Measurements from ENCODE around the gene KMT2B.

The KMT2B gene

DNA sequence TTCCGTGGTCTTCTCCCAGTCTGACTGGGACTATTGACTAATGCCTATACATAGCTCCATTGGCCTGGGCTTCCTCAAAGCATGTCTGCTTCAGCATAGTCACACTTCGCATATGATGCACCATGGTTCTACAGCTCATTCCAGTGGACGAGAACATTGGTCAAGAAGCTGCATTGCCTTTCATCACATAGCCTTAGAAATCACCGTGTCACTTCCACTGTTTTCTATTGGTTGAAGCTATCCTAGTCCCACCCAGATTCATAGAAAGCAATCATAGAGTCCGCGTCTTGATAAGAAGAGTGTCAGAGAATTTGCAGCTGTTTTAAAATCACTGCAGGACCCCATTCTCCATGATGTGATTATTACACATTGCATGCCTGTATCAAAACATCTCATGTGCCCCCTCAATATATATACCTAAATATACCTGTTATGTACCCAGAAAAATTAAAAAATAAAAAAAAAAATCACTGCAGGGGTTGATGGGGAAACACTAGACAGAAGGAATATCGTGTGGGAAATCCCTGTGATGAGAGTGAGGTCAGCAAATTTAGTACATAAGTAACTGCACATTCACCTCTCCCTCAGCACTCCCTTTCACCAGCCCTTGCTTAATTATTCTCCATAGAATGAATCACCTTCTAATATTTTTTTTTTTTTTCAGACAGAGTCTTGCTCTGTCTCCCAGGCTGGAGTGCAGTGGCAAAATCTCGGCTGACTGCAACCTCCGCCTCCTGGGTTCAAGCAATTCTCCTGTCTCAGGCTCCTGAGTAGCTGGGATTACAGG is 55.4 kb downstream of the KMT2B start:
- no peak overlapping the region for H3K27ac ChIP-seq (ENCODE audit: low read length)
- H2AFZ ChIP-seq (ENCODE audit: low read length): no peak overlapping the region
- H3K27me3 ChIP-seq (replicated peaks; ENCODE audit: insufficient read depth, low read length): no peaks in the 10 kb centered on the region
- H3K36me3 ChIP-seq (replicated peaks; ENCODE audit: insufficient read depth, low read length): no peaks in the 10 kb centered on the region
- H3K4me2 ChIP-seq (ENCODE audit: low read depth, low read length): no peak overlapping the region
- peaks cover 13% of the 10 kb centered on the region for H3K79me2 ChIP-seq (ENCODE audit: low read length)
- peaks cover 12% of the 10 kb centered on the region for H3K4me1 ChIP-seq (ENCODE audit: low read length)
- no peaks in the 10 kb centered on the region for H3F3A ChIP-seq (ENCODE audit: insufficient read depth, low read length)
- no peak overlapping the region for H3K4me3 ChIP-seq (ENCODE audit: low read length)
- H3K9me3 ChIP-seq (replicated peaks; ENCODE audit: insufficient read depth, low read length): no peaks in the 10 kb centered on the region
- no peak overlapping the region for H3K9ac ChIP-seq (ENCODE audit: low read length)
- no peaks in the 10 kb centered on the region for H4K20me1 ChIP-seq (ENCODE audit: insufficient read depth, low read length)
- no peaks in the 10 kb centered on the region for H3K9me2 ChIP-seq (replicated peaks; ENCODE audit: insufficient read depth, low read length)
- DNase-seq: no peak
- TF ChIP-seq EZH2phosphoT487 (IDR thresholded peaks at IDR 0.05; ENCODE audit: low read length) (no peak), EZH2 (optimal IDR thresholded peaks at IDR 0.05; ENCODE audit: low read depth, low read length) (no peak)
- TF ChIP-seq, protein P1, sequence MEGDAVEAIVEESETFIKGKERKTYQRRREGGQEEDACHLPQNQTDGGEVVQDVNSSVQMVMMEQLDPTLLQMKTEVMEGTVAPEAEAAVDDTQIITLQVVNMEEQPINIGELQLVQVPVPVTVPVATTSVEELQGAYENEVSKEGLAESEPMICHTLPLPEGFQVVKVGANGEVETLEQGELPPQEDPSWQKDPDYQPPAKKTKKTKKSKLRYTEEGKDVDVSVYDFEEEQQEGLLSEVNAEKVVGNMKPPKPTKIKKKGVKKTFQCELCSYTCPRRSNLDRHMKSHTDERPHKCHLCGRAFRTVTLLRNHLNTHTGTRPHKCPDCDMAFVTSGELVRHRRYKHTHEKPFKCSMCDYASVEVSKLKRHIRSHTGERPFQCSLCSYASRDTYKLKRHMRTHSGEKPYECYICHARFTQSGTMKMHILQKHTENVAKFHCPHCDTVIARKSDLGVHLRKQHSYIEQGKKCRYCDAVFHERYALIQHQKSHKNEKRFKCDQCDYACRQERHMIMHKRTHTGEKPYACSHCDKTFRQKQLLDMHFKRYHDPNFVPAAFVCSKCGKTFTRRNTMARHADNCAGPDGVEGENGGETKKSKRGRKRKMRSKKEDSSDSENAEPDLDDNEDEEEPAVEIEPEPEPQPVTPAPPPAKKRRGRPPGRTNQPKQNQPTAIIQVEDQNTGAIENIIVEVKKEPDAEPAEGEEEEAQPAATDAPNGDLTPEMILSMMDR (IDR thresholded peaks at IDR 0.05; ENCODE audit: low read length): no peak

DNA sequence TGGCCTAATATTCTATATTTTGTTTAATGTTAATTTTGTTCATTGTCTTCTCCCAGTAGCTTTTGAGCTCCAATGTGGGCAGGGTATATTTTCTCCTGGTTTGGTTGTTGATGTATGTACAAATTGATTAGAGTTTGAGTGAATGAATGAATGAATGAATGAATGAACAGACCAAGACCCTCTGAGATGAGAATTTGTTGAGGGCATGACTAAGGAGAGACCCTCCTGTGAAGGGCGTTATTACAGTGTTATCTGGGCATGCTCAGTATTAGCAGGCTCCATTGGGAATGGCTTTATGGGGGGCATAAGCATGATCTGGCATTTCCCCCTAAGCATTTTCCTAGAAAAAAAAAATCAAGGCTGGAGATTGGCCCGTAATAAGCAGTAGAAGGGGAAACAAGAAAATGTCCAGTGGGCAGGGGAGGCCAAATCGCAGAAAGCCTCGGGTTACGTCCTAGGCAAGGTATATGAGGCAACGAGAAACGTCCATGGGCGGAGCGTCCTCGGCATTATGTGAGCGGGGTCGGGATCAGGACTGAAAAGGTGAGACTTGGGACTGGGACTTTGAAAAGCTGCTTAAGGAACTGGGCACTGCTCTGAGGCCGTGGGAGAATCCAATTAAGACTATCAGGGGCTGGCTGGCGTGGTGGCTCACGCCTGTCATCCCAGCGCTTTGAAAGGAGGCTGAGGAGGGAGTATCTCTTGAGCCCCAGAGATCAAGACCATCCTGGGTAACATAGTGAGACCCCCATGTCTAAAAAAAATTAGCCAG is 56.7 kb downstream of the KMT2B start:
- Histone ChIP-seq H3K27me3 (replicated peaks; ENCODE audit: insufficient read depth, low read length) (no peaks in the 10 kb centered on the region), H3K4me2 (ENCODE audit: low read depth, low read length) (peak overlapping the region; percentile 63; the same call in 1 of the 2 replicates), H3F3A (ENCODE audit: insufficient read depth, low read length) (no peaks in the 10 kb centered on the region), H3K79me2 (ENCODE audit: low read length) (peaks cover 13% of the 10 kb centered on the region), H2AFZ (ENCODE audit: low read length) (peak overlapping the region; percentile 49), H3K9me3 (replicated peaks; ENCODE audit: insufficient read depth, low read length) (no peaks in the 10 kb centered on the region), H3K27ac (ENCODE audit: low read length) (no peak overlapping the region), H3K36me3 (replicated peaks; ENCODE audit: insufficient read depth, low read length) (no peaks in the 10 kb centered on the region), H4K20me1 (ENCODE audit: insufficient read depth, low read length) (no peaks in the 10 kb centered on the region), H3K9ac (ENCODE audit: low read length) (no peak overlapping the region), H3K9me2 (replicated peaks; ENCODE audit: insufficient read depth, low read length) (no peaks in the 10 kb centered on the region), H3K4me1 (ENCODE audit: low read length) (peaks cover 12% of the 10 kb centered on the region), H3K4me3 (ENCODE audit: low read length) (peak overlapping the region; percentile 56)
- TF ChIP-seq EZH2 (optimal IDR thresholded peaks at IDR 0.05; ENCODE audit: low read depth, low read length): no peak
- TF ChIP-seq, protein P1 (IDR thresholded peaks at IDR 0.05; ENCODE audit: low read length): no peak
- TF ChIP-seq EZH2phosphoT487 (IDR thresholded peaks at IDR 0.05; ENCODE audit: low read length): no peak
- DNase-seq: no peak

DNA sequence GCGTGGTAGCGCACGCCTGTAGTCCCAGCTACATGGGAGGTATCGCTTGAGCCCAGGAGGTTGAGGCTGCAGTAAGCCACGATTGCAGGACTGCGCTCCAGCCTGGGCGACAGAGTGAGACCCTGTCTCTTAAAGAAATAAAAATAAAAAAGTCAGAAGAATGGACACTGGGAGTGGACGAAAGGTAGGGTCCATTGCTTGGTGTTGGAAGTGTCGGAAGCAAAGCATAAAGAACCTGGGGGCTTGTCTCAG is 57.2 kb downstream of the KMT2B start:
- Histone ChIP-seq H3K27me3 (replicated peaks; ENCODE audit: insufficient read depth, low read length) (no peaks in the 10 kb centered on the region), H3K4me1 (ENCODE audit: low read length) (peaks cover 12% of the 10 kb centered on the region), H3K4me2 (ENCODE audit: low read depth, low read length) (peak overlapping the region; percentile 63; the same call in 1 of the 2 replicates), H3K79me2 (ENCODE audit: low read length) (peaks cover 13% of the 10 kb centered on the region), H3K27ac (ENCODE audit: low read length) (no peak overlapping the region), H2AFZ (ENCODE audit: low read length) (peak overlapping the region; percentile 49), H3K36me3 (replicated peaks; ENCODE audit: insufficient read depth, low read length) (no peaks in the 10 kb centered on the region), H3K9me3 (replicated peaks; ENCODE audit: insufficient read depth, low read length) (no peaks in the 10 kb centered on the region), H3K4me3 (ENCODE audit: low read length) (peak overlapping the region; percentile 56), H3K9ac (ENCODE audit: low read length) (no peak overlapping the region), H3K9me2 (replicated peaks; ENCODE audit: insufficient read depth, low read length) (no peaks in the 10 kb centered on the region), H3F3A (ENCODE audit: insufficient read depth, low read length) (no peaks in the 10 kb centered on the region), H4K20me1 (ENCODE audit: insufficient read depth, low read length) (no peaks in the 10 kb centered on the region)
- no peak for DNase-seq
- TF ChIP-seq EZH2phosphoT487 (IDR thresholded peaks at IDR 0.05; ENCODE audit: low read length): no peak
- TF ChIP-seq EZH2 (optimal IDR thresholded peaks at IDR 0.05; ENCODE audit: low read depth, low read length): no peak
- TF ChIP-seq, protein P1 (IDR thresholded peaks at IDR 0.05; ENCODE audit: low read length): no peak
